ENCODE measurements around the gene TMEM18.

Gene TMEM18

GRCh38 chr2:719734-720133, 42.5 kb upstream of the TMEM18 start:
- Histone ChIP-seq H3K27ac (no peak overlapping the region), H3K36me3 (no peaks in the 10 kb centered on the region), H3K9me3 (ENCODE audit: severe bottlenecking) (no peaks in the 10 kb centered on the region), H3K4me3 (ENCODE audit: low read depth, low read length) (no peak overlapping the region), H3K27me3 (ENCODE audit: insufficient read depth, low read depth, severe bottlenecking) (no peaks in the 10 kb centered on the region)
- no peak for DNase-seq
- TF ChIP-seq CTCF (IDR thresholded peaks at IDR 0.05; ENCODE audit: low read depth, low read length) = no peak

- no peak for TF ChIP-seq CTCF (IDR thresholded peaks at IDR 0.05; ENCODE audit: low read depth, low read length)
- DNase-seq = no peak
- no peak overlapping the region for H3K27ac ChIP-seq
- no peak overlapping the region for H3K4me3 ChIP-seq (ENCODE audit: low read depth, low read length)
- no peaks in the 10 kb centered on the region for H3K27me3 ChIP-seq (ENCODE audit: insufficient read depth, low read depth, severe bottlenecking)
- no peaks in the 10 kb centered on the region for H3K9me3 ChIP-seq (ENCODE audit: severe bottlenecking)
- no peaks in the 10 kb centered on the region for H3K36me3 ChIP-seq
Observed at GRCh38 chr2:719191-719590, 42.0 kb upstream of the TMEM18 start.

- Histone ChIP-seq H3K9me3 (ENCODE audit: severe bottlenecking) (no peaks in the 10 kb centered on the region), H3K36me3 (no peaks in the 10 kb centered on the region), H3K4me3 (ENCODE audit: low read depth, low read length) (no peak overlapping the region), H3K27me3 (ENCODE audit: insufficient read depth, low read depth, severe bottlenecking) (no peaks in the 10 kb centered on the region), H3K27ac (no peak overlapping the region)
- no peak for TF ChIP-seq CTCF (IDR thresholded peaks at IDR 0.05; ENCODE audit: low read depth, low read length)
- DNase-seq = no peak
Observed at GRCh38 chr2:717661-718060, 40.5 kb upstream of the TMEM18 start.

GRCh38 chr2:715854-716560, 38.8 kb upstream of the TMEM18 start:
- no peaks in the 10 kb centered on the region for H3K9me3 ChIP-seq (ENCODE audit: severe bottlenecking)
- no peaks in the 10 kb centered on the region for H3K36me3 ChIP-seq
- no peaks in the 10 kb centered on the region for H3K27me3 ChIP-seq (ENCODE audit: insufficient read depth, low read depth, severe bottlenecking)
- DNase-seq = no peak
- peak; percentile 75 for TF ChIP-seq CTCF (IDR thresholded peaks at IDR 0.05; ENCODE audit: low read depth, low read length)
- H3K27ac ChIP-seq = no peak overlapping the region
- H3K4me3 ChIP-seq (ENCODE audit: low read depth, low read length) = no peak overlapping the region

- Histone ChIP-seq H3K27me3 (ENCODE audit: insufficient read depth, low read depth, severe bottlenecking) (no peaks in the 10 kb centered on the region), H3K36me3 (no peaks in the 10 kb centered on the region), H3K27ac (no peak overlapping the region), H3K9me3 (ENCODE audit: severe bottlenecking) (no peaks in the 10 kb centered on the region), H3K4me3 (ENCODE audit: low read depth, low read length) (no peak overlapping the region)
- DNase-seq = no peak
- no peak for TF ChIP-seq CTCF (IDR thresholded peaks at IDR 0.05; ENCODE audit: low read depth, low read length)
Observed at GRCh38 chr2:715038-715437, 37.8 kb upstream of the TMEM18 start.

Data from WERI-Rb-1 (cell line).